ENCODE measurements around the gene PRKD2.

DNA sequence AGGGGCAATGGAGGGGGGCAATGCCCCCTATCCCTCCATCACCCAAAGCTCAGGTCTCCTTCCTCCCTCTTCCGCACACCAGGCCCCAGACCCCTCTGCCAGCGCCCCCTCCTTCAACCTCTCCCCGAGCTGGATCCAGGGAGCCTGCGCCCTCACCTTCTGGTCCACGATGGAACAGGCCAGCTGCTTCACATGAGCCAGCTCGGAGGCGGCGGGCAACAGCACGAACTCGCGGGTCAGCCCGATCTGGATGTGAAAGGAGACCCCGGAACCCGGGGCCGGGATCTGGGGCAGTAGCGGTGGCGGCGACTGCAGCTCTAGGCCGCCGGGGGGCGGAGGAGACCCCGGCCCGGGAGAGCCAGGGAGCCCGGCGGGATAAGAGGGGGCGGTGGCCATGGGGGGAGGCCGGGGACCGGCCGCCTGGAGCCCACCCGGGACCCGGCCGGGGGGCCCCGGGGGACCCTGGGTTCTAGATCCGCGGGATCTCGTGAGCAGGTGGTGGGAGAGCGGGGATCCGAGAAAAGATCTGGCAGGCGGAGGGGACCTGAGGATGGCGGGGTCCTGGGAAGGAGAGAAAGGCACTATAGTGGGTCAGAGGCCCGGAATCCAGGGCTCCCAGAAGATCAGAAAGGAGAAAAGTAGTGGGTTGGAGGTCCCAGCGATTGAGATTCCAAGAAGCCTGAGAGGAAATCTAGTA lies 791 bp downstream of the PRKD2 start:
- TF ChIP-seq POLR2A (IDR thresholded peaks at IDR 0.05): no peak
- TF ChIP-seq CTCF (IDR thresholded peaks at IDR 0.05): no peak
